Limb (tissue), 2 donors: ENCODE results near the gene IPO8.
"Not testable (repeated sequence)": the region's sequence is repeated elsewhere in the genome, so short reads cannot be mapped to it uniquely, and the experiment has no call there.

Source experiments
- DNase-seq, 2 donors: peaks; one replicate each; pipeline ENCODE4 v3.0.0-alpha.2; 2016; ENCODE audit errors: extremely low spot score in 2 of 2

IPO8 gene

GRCh38 chr12:30610718-30611117 lies 85.0 kb downstream of the IPO8 start:
- no peak for DNase-seq

- DNase-seq = not testable (repeated sequence)
These were observed 85.8 kb downstream of the IPO8 start for GRCh38 chr12:30609819-30610218.

GRCh38 chr12:30604302-30604701 lies 91.4 kb downstream of the IPO8 start:
- DNase-seq = not testable (repeated sequence)

GRCh38 chr12:30603129-30603528 lies 92.5 kb downstream of the IPO8 start:
- no peak for DNase-seq

- DNase-seq = no peak
These were observed 93.0 kb downstream of the IPO8 start for GRCh38 chr12:30602678-30603077.

- peak in 1 of 2 donors; percentile 60 for DNase-seq
These were observed 96.1 kb downstream of the IPO8 start for GRCh38 chr12:30599608-30600007.

GRCh38 chr12:30598889-30599288 lies 96.8 kb downstream of the IPO8 start:
- DNase-seq = no peak

- no peak for DNase-seq
These were observed 99.9 kb downstream of the IPO8 start for GRCh38 chr12:30595742-30596141.

GRCh38 chr12:30594509-30594908 lies 101.2 kb downstream of the IPO8 start:
- no peak for DNase-seq

- not testable (repeated sequence) for DNase-seq
These were observed 107.1 kb downstream of the IPO8 start for GRCh38 chr12:30588572-30588971.

- no peak for DNase-seq
These were observed 107.9 kb downstream of the IPO8 start for GRCh38 chr12:30587782-30588181.

GRCh38 chr12:30585877-30586276 lies 109.8 kb downstream of the IPO8 start:
- no peak for DNase-seq

GRCh38 chr12:30582943-30583342 lies 112.7 kb downstream of the IPO8 start:
- DNase-seq = no peak

GRCh38 chr12:30580344-30580743 lies 115.3 kb downstream of the IPO8 start:
- no peak for DNase-seq
